Measurements from ENCODE around the gene STAB1.
A peak's percentile ranks its signal among the peaks of the same experiment; 100 is the strongest.

The STAB1 gene

GRCh38 chr3:52506266-52506966 is 11.3 kb downstream of the STAB1 start:
- no peak for DNase-seq

- DNase-seq: no peak
Observed at GRCh38 chr3:52507359-52507758, 12.2 kb downstream of the STAB1 start.

GRCh38 chr3:52509753-52510328 is 14.7 kb downstream of the STAB1 start:
- DNase-seq: no peak

GRCh38 chr3:52511509-52511908 is 16.4 kb downstream of the STAB1 start:
- DNase-seq: no peak

- no peak for DNase-seq
Observed at GRCh38 chr3:52512105-52512504, 17.0 kb downstream of the STAB1 start.

- DNase-seq: no peak
Observed at GRCh38 chr3:52512727-52513126, 17.6 kb downstream of the STAB1 start.

GRCh38 chr3:52513281-52513680 is 18.1 kb downstream of the STAB1 start:
- no peak for DNase-seq

GRCh38 chr3:52514576-52514975 is 19.4 kb downstream of the STAB1 start:
- no peak for DNase-seq

- DNase-seq: no peak
Observed at GRCh38 chr3:52515192-52515591, 20.1 kb downstream of the STAB1 start.

- no peak for DNase-seq
Observed at GRCh38 chr3:52516509-52517195, 21.5 kb downstream of the STAB1 start.

- peak in 1 of 56 donors; percentile 40 for DNase-seq
Observed at GRCh38 chr3:52517796-52518722, 22.9 kb downstream of the STAB1 start.

- DNase-seq: peak in 1 of 56 donors; percentile 65
Observed at GRCh38 chr3:52518723-52519444, 23.7 kb downstream of the STAB1 start.

GRCh38 chr3:52519445-52520140 is 24.5 kb downstream of the STAB1 start:
- DNase-seq: no peak

GRCh38 chr3:52520141-52520667 is 25.1 kb downstream of the STAB1 start:
- DNase-seq: no peak

GRCh38 chr3:52520716-52521487 is 25.8 kb downstream of the STAB1 start:
- no peak for DNase-seq

- no peak for DNase-seq
Observed at GRCh38 chr3:52521488-52521824, 26.3 kb downstream of the STAB1 start.

GRCh38 chr3:52521881-52522650 is 26.9 kb downstream of the STAB1 start:
- DNase-seq: no peak

GRCh38 chr3:52522651-52523251 is 27.6 kb downstream of the STAB1 start:
- no peak for DNase-seq
